SU-DHL-6 (cell line): ENCODE data around the gene KRTAP10-4.
"Not testable (repeated sequence)": the region's sequence is repeated elsewhere in the genome, so short reads cannot be mapped to it uniquely, and the experiment has no call there.

Experiments used
- H2AFZ ChIP-seq: fragments of 200-600 bp; sonication (generic); 2 replicates; pipeline ENCODE4 v1.6.1; 2014; ENCODE audit warnings: low read depth, mild to moderate bottlenecking, moderate library complexity, mixed read lengths, antibody characterized with exemption, low read length; ENCODE audit not compliant: severe bottlenecking
- H3F3A ChIP-seq: fragments of 200-600 bp; shearing (Covaris generic); 2 replicates; pipeline ENCODE4 v1.6.0; 2016; ENCODE audit warnings: antibody characterized with exemption, mild to moderate bottlenecking; ENCODE audit not compliant: insufficient read depth
- H3K27ac ChIP-seq: fragments of 200-600 bp; sonication (generic); 2 replicates; pipeline ENCODE4 v1.5.1; 2016; ENCODE audit warnings: low read depth, mild to moderate bottlenecking, low read length, moderate library complexity, mixed read lengths
- H3K27me3 ChIP-seq: fragments of 200-600 bp; sonication (generic), shearing (Covaris generic); 2 replicates; pipeline ENCODE4 v1.6.0; 2014; ENCODE audit warnings: mild to moderate bottlenecking, low read length
- H3K36me3 ChIP-seq: fragments of 200-600 bp; sonication (generic); 2 replicates; pipeline ENCODE4 v1.6.1; 2014; ENCODE audit warnings: mild to moderate bottlenecking, low read length, mixed read lengths
- H3K4me2 ChIP-seq: fragments of 300-600, 200-600 bp; shearing (Covaris generic), sonication (generic); 2 replicates; pipeline ENCODE4 v1.6.0; 2014; ENCODE audit warnings: low read length, low read depth, mild to moderate bottlenecking; ENCODE audit not compliant: poor library complexity, severe bottlenecking
- H3K4me3 ChIP-seq: fragments of 200-600 bp; sonication (generic); 2 replicates; pipeline ENCODE4 v1.5.1; 2014; ENCODE audit warnings: antibody characterized with exemption, low read length, mild to moderate bottlenecking, mixed read lengths; ENCODE audit not compliant: insufficient read depth, poor library complexity, severe bottlenecking
- H3K79me2 ChIP-seq: fragments of 200-600 bp; sonication (generic); 2 replicates; pipeline ENCODE4 v1.6.1; 2014; ENCODE audit warnings: mild to moderate bottlenecking, low read length, moderate library complexity; ENCODE audit not compliant: insufficient read depth
- H3K9ac ChIP-seq: fragments of 200-600 bp; sonication (generic); 2 replicates; pipeline ENCODE4 v1.7.0; 2014; ENCODE audit warnings: mild to moderate bottlenecking, low read length
- H3K9me2 ChIP-seq: fragments of 200-600 bp; sonication (generic); replicated peaks from 2 replicates; pipeline ENCODE4 v1.6.1; 2014; ENCODE audit warnings: low read length; ENCODE audit not compliant: insufficient read depth
- H3K9me3 ChIP-seq: fragments of 200-600 bp; sonication (generic); 2 replicates; pipeline ENCODE4 v1.6.1; 2014; ENCODE audit warnings: low read length, mixed read lengths; ENCODE audit not compliant: insufficient read depth
- H4K20me1 ChIP-seq: fragments of 200-600 bp; sonication (generic); 2 replicates; pipeline ENCODE4 v1.6.1; 2014; ENCODE audit warnings: low read depth, mild to moderate bottlenecking, antibody characterized with exemption, low read length, moderate library complexity, mixed read lengths
- CTCF ChIP-seq: fragments of 200-600 bp; sonication (generic); IDR thresholded peaks from one replicate; pipeline ENCODE4 v1.5.1; 2017; ENCODE audit warnings: antibody characterized with exemption, mild to moderate bottlenecking, low read length, moderate library complexity; ENCODE audit not compliant: insufficient read depth, poor library complexity, severe bottlenecking
- EZH2phosphoT487 ChIP-seq: fragments of 200-600 bp; sonication (generic), shearing (Covaris generic); conservative IDR thresholded peaks from 2 replicates; pipeline ENCODE4 v1.6.1; 2018; ENCODE audit warnings: mild to moderate bottlenecking, antibody characterized with exemption, low read length, moderate library complexity, mixed read lengths

The KRTAP10-4 gene

GRCh38 chr21:44557491-44558328 is 15.8 kb upstream of the KRTAP10-4 start:
- TF ChIP-seq EZH2phosphoT487 (no peak), CTCF (no peak)
- Histone ChIP-seq H3K27me3 (no peaks in the 10 kb centered on the region), H3K4me3 (no peak overlapping the region), H3K9me2 (no peaks in the 10 kb centered on the region), H3K27ac (no peak overlapping the region), H3K36me3 (no peaks in the 10 kb centered on the region), H3K4me2 (no peak overlapping the region), H4K20me1 (no peaks in the 10 kb centered on the region), H3K9me3 (no peaks in the 10 kb centered on the region), H2AFZ (no peak overlapping the region), H3F3A (no peaks in the 10 kb centered on the region), H3K79me2 (no peaks in the 10 kb centered on the region), H3K9ac (no peak overlapping the region)

GRCh38 chr21:44558329-44558675 is 15.2 kb upstream of the KRTAP10-4 start:
- not testable (repeated sequence) for H3K9me3 ChIP-seq, H3K36me3 ChIP-seq, H3K4me3 ChIP-seq, H3K79me2 ChIP-seq, H3K27ac ChIP-seq, H4K20me1 ChIP-seq, H3K9me2 ChIP-seq, H3K9ac ChIP-seq, H2AFZ ChIP-seq, H3F3A ChIP-seq, H3K27me3 ChIP-seq, H3K4me2 ChIP-seq

- H3K4me2 ChIP-seq = no peak within 1 kb of the TSS
- no peak within 1 kb of the TSS for H3K27ac ChIP-seq
- no peaks in the 10 kb centered on the region for H3K9me3 ChIP-seq
- no peak within 1 kb of the TSS for H2AFZ ChIP-seq
- no peak within 1 kb of the TSS for H3K4me3 ChIP-seq
- no peaks in the 10 kb centered on the region for H4K20me1 ChIP-seq
- H3F3A ChIP-seq = no peaks in the 10 kb centered on the region
- H3K27me3 ChIP-seq = no peaks in the 10 kb centered on the region
- no peaks in the 10 kb centered on the region for H3K79me2 ChIP-seq
- no peaks in the 10 kb centered on the region for H3K36me3 ChIP-seq
- H3K9ac ChIP-seq = no peak within 1 kb of the TSS
- TF ChIP-seq CTCF (no peak), EZH2phosphoT487 (no peak)
- H3K9me2 ChIP-seq = no peaks in the 10 kb centered on the region
These were observed 14.8 kb upstream of the KRTAP10-4 start, which contains the start of gene KRTAP10-3 for GRCh38 chr21:44558695-44559094. TSS of gene KRTAP10-3 (minus strand) at chr21:44558795. CDS start at chr21:44558715, 80 bp downstream.

GRCh38 chr21:44564099-44564498 is 9.4 kb upstream of the KRTAP10-4 start:
- Histone ChIP-seq H3K9ac (no peak overlapping the region), H3K79me2 (no peaks in the 10 kb centered on the region), H3K4me3 (no peak overlapping the region), H3K9me2 (no peaks in the 10 kb centered on the region), H3F3A (no peaks in the 10 kb centered on the region), H4K20me1 (no peaks in the 10 kb centered on the region), H2AFZ (no peak overlapping the region), H3K27me3 (no peaks in the 10 kb centered on the region), H3K9me3 (no peaks in the 10 kb centered on the region), H3K4me2 (no peak overlapping the region), H3K36me3 (no peaks in the 10 kb centered on the region), H3K27ac (no peak overlapping the region)
- TF ChIP-seq EZH2phosphoT487 = no peak
- TF ChIP-seq CTCF = no peak
